NCI-H2196 treated with DMSO at 0.1 percent for 48 hours (cell line): Measurements from ENCODE around the gene CFAP43.

Experiments
- DNase-seq: peaks from one replicate; lab custom pipeline; 2025; ENCODE audit not compliant: unreplicated experiment; lab: John Stamatoyannopoulos, UW

CFAP43 gene

GRCh38 chr10:104101902-104102301 is 130.3 kb downstream of the CFAP43 start:
- DNase-seq = no peak

GRCh38 chr10:104100795-104101194 is 131.4 kb downstream of the CFAP43 start:
- no peak for DNase-seq

GRCh38 chr10:104099941-104100340 is 132.2 kb downstream of the CFAP43 start:
- no peak for DNase-seq

GRCh38 chr10:104099269-104099668 is 132.9 kb downstream of the CFAP43 start:
- DNase-seq = no peak

- DNase-seq = no peak
Observed at GRCh38 chr10:104098358-104098925, 133.7 kb downstream of the CFAP43 start.

GRCh38 chr10:104096692-104097091 is 135.5 kb downstream of the CFAP43 start:
- no peak for DNase-seq

GRCh38 chr10:104092749-104093148 is 139.4 kb downstream of the CFAP43 start:
- DNase-seq = no peak

- no peak for DNase-seq
Observed at GRCh38 chr10:104090611-104091010, 141.6 kb downstream of the CFAP43 start.

- no peak for DNase-seq
Observed at GRCh38 chr10:104089621-104090020, 142.5 kb downstream of the CFAP43 start.

GRCh38 chr10:104088239-104088638 is 143.9 kb downstream of the CFAP43 start:
- DNase-seq = no peak

- DNase-seq = no peak
Observed at GRCh38 chr10:104085801-104086400, 146.3 kb downstream of the CFAP43 start, which contains the start of gene COL17A1. Gene COL17A1, minus strand, starts transcription at chr10:104085880. Its CDS starts 5,207 bp downstream, at chr10:104080673.

GRCh38 chr10:104084482-104085142 is 147.6 kb downstream of the CFAP43 start:
- no peak for DNase-seq

- no peak for DNase-seq
Observed at GRCh38 chr10:104081998-104082397, 150.2 kb downstream of the CFAP43 start.

- DNase-seq = no peak
Observed at GRCh38 chr10:104080762-104081161, 151.4 kb downstream of the CFAP43 start.
